HG03066 (cell line): ENCODE measurements around the gene DNAH6.
"Not testable (repeated sequence)": the region's sequence is repeated elsewhere in the genome, so short reads cannot be mapped to it uniquely, and the experiment has no call there.

ENCODE experiments used
- ATAC-seq: cut with Tn5 transposase; IDR thresholded peaks from one replicate; pipeline ENCODE4 v1.9.1; 2021; ENCODE audit warnings: low read depth; ENCODE audit not compliant: unreplicated experiment

The DNAH6 gene

DNA sequence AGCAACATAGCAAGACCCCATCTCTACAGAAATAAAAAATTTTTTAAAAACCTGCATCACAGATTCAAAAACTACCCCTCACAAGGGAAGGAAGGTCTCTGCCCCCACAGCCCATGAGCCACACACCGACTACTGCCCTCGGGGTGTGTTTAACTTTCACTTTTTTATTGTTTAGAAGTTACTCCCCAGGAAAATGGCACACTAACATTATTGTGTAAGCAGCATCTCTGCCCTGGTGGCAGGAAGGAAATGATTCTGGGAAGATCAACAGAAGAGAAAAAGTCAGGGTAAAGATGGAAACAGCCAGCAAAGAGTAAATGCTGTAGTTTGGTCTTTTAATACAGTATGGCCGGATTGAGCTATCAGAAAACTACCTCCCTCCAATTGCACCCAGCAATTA is 342.6 kb downstream of the DNAH6 start:
- ATAC-seq: no peak

DNA sequence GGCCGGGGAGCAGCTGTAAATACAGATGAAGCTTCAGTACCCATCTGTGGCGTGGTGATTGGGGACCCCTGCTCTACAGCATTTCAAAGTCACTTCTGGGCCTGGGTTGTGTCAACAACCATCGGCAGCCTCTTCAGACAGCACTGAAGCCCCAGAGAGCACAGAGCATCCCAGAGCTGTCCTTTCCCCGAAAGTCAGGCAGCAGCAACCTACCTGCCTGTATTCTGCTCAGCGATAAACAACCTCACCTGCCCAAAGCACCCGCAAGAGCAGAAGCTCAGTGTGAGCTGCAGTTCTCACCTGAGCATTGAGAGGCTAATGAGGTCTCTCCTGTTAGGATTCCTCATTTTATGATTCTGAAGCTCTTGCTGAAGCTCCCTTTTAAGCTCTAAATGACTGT is 345.2 kb downstream of the DNAH6 start:
- ATAC-seq: no peak

DNA sequence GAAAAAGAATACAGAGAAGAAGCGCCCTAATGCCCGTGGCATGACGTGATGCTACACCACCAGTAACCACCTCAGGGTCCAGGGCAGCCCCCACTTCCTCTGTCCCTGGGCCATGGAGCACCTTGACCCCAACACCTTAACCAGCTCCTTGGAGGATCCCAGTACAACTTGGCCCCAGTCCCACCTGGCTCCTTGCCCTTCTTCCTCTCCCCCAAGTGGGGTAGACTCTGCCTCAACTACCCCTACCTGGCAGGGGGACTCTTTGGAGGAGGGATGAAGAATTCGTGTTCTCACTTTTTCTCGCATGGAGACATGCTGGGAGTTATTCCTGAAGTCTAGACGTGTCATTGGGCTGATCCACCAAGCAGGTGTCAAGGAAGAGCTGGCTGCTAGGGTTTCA is 345.7 kb downstream of the DNAH6 start:
- ATAC-seq: no peak

DNA sequence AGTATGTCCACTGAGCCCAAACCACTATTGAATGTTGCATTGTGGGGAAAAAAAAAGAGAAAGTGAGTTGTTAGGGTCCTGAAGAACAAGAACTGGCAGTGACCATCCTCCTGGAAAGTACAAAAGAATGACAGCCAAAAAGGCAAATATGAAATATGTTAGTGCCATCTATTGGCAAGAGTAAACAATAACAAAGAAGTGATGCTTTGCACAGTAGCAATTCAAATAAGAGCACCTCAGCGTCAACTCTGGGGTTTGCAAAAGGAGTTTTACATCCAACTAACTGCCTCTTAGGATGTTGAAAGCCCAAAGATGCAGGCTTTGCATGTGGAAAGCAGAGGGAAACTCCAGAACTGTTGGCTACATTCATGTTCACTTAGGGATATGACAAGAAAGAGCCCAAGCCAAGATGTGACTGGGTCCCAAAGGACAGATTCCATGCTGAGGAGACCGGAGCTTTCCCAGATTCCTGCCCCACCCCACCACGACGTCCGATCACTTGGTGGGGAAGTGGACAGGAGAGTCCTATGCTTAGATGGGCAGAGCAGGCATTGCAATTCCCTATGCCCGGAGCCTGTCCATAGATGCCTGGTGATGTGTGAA is 349.0 kb downstream of the DNAH6 start:
- no peak for ATAC-seq

DNA sequence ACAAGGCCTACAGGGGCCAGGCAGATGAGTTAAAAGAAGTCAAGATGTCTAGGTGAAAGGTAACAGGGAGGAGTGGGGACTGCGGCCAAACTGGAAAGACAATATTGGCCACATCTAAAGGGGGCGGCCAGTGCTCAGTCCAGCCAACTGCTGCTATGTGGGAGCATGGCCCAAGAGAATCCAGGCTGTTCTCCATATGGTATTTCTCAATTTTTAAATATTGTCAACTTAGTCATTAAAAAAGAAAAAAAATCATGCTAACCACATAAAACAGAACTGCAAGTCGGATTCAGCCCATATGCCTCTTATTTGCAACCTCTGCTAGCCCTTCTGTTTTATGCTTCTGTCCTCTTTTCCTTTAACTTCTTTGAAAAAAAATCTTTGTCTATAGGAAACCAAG is 349.8 kb downstream of the DNAH6 start:
- no peak for ATAC-seq

DNA sequence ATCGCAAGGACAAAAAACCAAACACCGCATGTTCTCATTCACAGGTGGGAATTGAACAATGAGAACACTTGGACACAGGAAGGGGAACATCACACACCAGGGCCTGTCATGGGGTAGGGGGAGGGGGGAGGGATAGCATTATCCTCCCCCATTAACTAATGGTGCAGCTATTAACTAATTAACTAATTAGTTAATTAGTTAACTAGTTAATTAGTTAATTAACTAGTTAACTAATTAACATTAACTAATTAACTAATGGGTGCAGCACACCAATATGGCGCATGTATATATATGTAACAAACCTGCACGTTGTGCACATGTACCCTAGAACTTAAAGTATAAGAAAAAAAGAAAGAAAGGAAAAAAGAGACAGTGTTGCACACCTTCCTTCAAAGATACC is 352.0 kb downstream of the DNAH6 start:
- ATAC-seq: not testable (repeated sequence)
